ENCODE results near the gene MKRN2.
"Not testable (repeated sequence)": the region's sequence is repeated elsewhere in the genome, so short reads cannot be mapped to it uniquely, and the experiment has no call there.

DNA sequence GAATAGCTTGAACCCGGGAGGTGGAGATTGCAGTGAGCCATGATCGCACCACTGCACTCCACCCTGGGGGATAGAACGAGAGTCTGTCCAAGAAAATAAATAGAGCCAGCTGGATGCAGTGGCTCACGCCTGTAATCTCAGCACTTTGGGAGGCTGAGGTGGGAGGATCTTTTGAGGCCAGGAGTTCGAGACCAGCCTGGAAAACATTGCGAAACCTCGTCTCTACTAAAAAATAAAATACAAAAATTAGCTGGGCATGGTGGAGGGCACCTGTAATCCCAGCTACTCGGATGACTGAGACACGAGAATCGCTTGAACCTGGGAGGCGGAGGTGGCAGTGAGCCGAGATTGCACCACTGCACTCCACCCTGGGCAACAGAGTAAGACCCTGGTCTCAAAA is 13.4 kb upstream of the MKRN2 start:
- TF ChIP-seq CTCF, POLR2A, POLR2AphosphoS5 (IDR thresholded peaks at IDR 0.05): not testable (repeated sequence)
